ENCODE results near the gene MSI2.

Gene MSI2

DNA sequence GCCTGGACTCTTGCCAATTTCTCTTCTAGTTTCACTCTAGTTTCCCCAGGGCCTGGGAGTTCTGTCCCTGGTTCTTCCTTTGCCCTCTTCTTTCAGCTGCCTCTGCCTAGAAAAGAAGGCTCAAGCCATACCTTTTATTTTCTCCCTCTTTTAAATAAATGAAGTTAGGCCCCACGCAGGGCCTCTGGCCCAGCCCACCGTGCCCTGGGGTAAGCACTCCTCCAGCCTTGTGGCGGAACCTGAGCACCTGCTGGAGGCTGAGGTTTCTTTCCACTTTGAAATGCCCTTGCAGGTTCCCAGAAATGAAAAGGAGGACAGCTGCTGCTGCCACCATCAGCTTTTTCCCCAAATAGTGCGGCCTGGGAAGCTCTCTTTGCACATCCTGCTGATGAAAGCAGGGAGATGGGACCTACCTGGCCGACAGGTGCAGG, 349.4 kb downstream of the MSI2 start:
- H2AFZ ChIP-seq (ENCODE audit: low read depth, low read length, severe bottlenecking) = no peak overlapping the region
- H3K9me3 ChIP-seq (ENCODE audit: insufficient read depth, low read length) = no peaks in the 10 kb centered on the region
- no peaks in the 10 kb centered on the region for H3K79me2 ChIP-seq (ENCODE audit: insufficient read depth, low read length)
- TF ChIP-seq EZH2phosphoT487 (conservative IDR thresholded peaks at IDR 0.05; ENCODE audit: low read length) = no peak
- TF ChIP-seq, protein P1, sequence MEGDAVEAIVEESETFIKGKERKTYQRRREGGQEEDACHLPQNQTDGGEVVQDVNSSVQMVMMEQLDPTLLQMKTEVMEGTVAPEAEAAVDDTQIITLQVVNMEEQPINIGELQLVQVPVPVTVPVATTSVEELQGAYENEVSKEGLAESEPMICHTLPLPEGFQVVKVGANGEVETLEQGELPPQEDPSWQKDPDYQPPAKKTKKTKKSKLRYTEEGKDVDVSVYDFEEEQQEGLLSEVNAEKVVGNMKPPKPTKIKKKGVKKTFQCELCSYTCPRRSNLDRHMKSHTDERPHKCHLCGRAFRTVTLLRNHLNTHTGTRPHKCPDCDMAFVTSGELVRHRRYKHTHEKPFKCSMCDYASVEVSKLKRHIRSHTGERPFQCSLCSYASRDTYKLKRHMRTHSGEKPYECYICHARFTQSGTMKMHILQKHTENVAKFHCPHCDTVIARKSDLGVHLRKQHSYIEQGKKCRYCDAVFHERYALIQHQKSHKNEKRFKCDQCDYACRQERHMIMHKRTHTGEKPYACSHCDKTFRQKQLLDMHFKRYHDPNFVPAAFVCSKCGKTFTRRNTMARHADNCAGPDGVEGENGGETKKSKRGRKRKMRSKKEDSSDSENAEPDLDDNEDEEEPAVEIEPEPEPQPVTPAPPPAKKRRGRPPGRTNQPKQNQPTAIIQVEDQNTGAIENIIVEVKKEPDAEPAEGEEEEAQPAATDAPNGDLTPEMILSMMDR (IDR thresholded peaks at IDR 0.05; ENCODE audit: insufficient read depth, low read length, poor library complexity, severe bottlenecking) = no peak
- H4K20me1 ChIP-seq (ENCODE audit: low read depth, low read length) = no peaks in the 10 kb centered on the region
- peak overlapping the region; percentile 91 for H3K27ac ChIP-seq (ENCODE audit: low read depth, low read length)
- no peaks in the 10 kb centered on the region for H3K36me3 ChIP-seq (ENCODE audit: low read length)
- no peaks in the 10 kb centered on the region for H3K9me2 ChIP-seq (replicated peaks; ENCODE audit: insufficient read depth, low read length)
- no peaks in the 10 kb centered on the region for H3K27me3 ChIP-seq (ENCODE audit: low read length)
- H3K9ac ChIP-seq (ENCODE audit: low read length) = peak overlapping the region; percentile 43
- peak overlapping the region; percentile 56 for H3K4me2 ChIP-seq (ENCODE audit: low read depth, low read length, poor library complexity, severe bottlenecking)
- H3F3A ChIP-seq (ENCODE audit: insufficient read depth) = peaks cover 28% of the 10 kb centered on the region
- no peak overlapping the region for H3K4me3 ChIP-seq (ENCODE audit: insufficient read depth, low read length, poor library complexity, severe bottlenecking)

DNA sequence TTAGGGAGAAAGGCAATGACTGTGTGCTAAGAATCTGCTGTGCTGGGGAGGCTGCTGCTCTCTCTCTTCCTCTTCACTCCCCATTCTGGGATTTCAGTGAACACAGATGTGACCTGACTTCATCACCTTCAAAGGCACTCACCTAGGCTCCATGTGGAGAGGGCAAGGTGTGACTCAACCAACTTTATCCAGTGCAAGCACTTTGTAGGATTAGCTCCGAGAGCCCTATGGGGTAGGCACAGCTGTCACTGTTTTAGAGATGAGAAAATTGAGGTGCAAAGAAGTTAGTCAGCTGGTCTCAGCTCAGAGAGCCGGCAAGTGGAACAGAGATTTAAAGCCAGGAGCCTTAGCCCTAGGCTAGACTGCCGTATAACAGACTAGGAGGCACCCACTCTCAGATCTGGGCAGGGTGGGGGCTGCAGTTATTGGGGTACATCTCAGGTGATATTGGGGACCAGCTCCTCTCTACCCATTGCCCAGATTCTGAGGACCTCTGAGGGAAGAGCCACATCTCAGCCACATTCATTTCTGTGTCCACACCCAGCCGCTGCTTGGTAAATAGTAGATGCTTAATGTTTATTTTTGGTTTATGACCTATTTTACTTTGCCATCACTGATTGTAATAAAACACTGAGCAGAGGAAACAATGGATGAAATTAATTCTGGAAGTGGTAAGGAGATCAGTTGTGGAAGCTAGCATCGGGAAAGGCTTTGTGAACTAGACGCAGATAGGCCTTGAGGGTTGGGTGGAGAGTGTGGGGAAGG, 350.0 kb downstream of the MSI2 start:
- Histone ChIP-seq H3K9ac (ENCODE audit: low read length) (peak overlapping the region; percentile 43), H2AFZ (ENCODE audit: low read depth, low read length, severe bottlenecking) (no peak overlapping the region), H3K4me2 (ENCODE audit: low read depth, low read length, poor library complexity, severe bottlenecking) (peak overlapping the region; percentile 56)

DNA sequence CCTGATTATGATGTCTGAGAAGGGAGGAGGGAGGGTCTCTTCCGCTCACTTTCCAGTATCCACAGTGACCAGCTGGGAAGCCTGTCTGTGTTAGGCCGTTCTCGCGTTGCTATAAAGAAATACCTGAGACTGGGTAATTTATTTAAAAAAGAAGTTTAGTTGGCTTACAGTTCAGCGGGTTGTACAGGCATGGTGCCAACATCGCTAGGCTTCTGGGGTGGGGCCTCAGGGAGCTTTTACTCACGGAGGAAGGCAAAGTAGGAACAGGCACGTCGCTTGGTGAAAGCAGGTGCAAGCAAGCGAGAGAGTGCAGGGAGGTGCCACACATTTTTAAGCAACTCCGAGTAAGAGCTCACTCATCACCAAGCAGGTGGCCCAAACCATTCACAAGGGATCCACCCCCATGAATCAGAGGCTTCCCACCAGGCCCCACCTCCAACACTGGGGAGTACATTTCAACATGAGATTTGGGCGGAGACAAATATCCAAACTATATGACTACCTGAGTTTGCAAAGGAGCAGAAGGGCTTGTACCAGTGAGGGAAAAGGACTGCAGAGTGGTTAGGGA, 351.3 kb downstream of the MSI2 start:
- H3K4me2 ChIP-seq (ENCODE audit: low read depth, low read length, poor library complexity, severe bottlenecking) = no peak overlapping the region
- no peak overlapping the region for H3K4me3 ChIP-seq (ENCODE audit: insufficient read depth, low read length, poor library complexity, severe bottlenecking)
- no peaks in the 10 kb centered on the region for H3K9me3 ChIP-seq (ENCODE audit: insufficient read depth, low read length)
- no peaks in the 10 kb centered on the region for H3K36me3 ChIP-seq (ENCODE audit: low read length)
- no peaks in the 10 kb centered on the region for H4K20me1 ChIP-seq (ENCODE audit: low read depth, low read length)
- peaks cover 28% of the 10 kb centered on the region for H3F3A ChIP-seq (ENCODE audit: insufficient read depth)
- H3K79me2 ChIP-seq (ENCODE audit: insufficient read depth, low read length) = no peaks in the 10 kb centered on the region
- H3K27me3 ChIP-seq (ENCODE audit: low read length) = no peaks in the 10 kb centered on the region
- no peak overlapping the region for H3K27ac ChIP-seq (ENCODE audit: low read depth, low read length)
- TF ChIP-seq, protein P1 (IDR thresholded peaks at IDR 0.05; ENCODE audit: insufficient read depth, low read length, poor library complexity, severe bottlenecking) = no peak
- no peak for TF ChIP-seq EZH2phosphoT487 (conservative IDR thresholded peaks at IDR 0.05; ENCODE audit: low read length)
- no peaks in the 10 kb centered on the region for H3K9me2 ChIP-seq (replicated peaks; ENCODE audit: insufficient read depth, low read length)
- H2AFZ ChIP-seq (ENCODE audit: low read depth, low read length, severe bottlenecking) = no peak overlapping the region
- H3K9ac ChIP-seq (ENCODE audit: low read length) = no peak overlapping the region

More for the DNA sequence above, 350.0 kb downstream of the MSI2 start:
- Histone ChIP-seq H3K79me2 (ENCODE audit: insufficient read depth, low read length) (no peaks in the 10 kb centered on the region), H3K9me2 (replicated peaks; ENCODE audit: insufficient read depth, low read length) (no peaks in the 10 kb centered on the region), H3K9me3 (ENCODE audit: insufficient read depth, low read length) (no peaks in the 10 kb centered on the region), H3K36me3 (ENCODE audit: low read length) (no peaks in the 10 kb centered on the region), H4K20me1 (ENCODE audit: low read depth, low read length) (no peaks in the 10 kb centered on the region), H3F3A (ENCODE audit: insufficient read depth) (peaks cover 28% of the 10 kb centered on the region), H3K4me3 (ENCODE audit: insufficient read depth, low read length, poor library complexity, severe bottlenecking) (no peak overlapping the region), H3K27ac (ENCODE audit: low read depth, low read length) (peak overlapping the region; percentile 91), H3K27me3 (ENCODE audit: low read length) (no peaks in the 10 kb centered on the region)
- TF ChIP-seq, protein P1 (IDR thresholded peaks at IDR 0.05; ENCODE audit: insufficient read depth, low read length, poor library complexity, severe bottlenecking) = no peak
- TF ChIP-seq EZH2phosphoT487 (conservative IDR thresholded peaks at IDR 0.05; ENCODE audit: low read length) = no peak

Data from SU-DHL-6 (cell line).